GM23338 (cell line): ENCODE data around the gene LOXL1. TPM values are rescaled to one million over a fixed set of nuclear protein-coding genes. Genes with fewer than 3 reads are reported as not detected.

Experiments
- ATAC-seq: fragments of 200-7000 bp; cut with Tn5 transposase; 3 replicates; pipeline ENCODE4 v1.9.1; 2020
- DNase-seq: peaks from one replicate; pipeline ENCODE4 v3.0.0-alpha.2; 2015; ENCODE audit warnings: low spot score
- H2AFZ ChIP-seq: fragments of 200-600 bp; sonication (generic); 2 replicates; pipeline ENCODE4 v1.8.0; 2016; ENCODE audit warnings: antibody characterized with exemption, mild to moderate bottlenecking, moderate library complexity
- H3F3A ChIP-seq: fragments of 200-600 bp; sonication (generic); replicated peaks from 2 replicates; pipeline ENCODE4 v1.8.0; 2017; ENCODE audit warnings: antibody characterized with exemption, mixed run types, low read depth
- H3K27ac ChIP-seq: fragments of 200-600 bp; sonication (generic); 2 replicates; pipeline ENCODE4 v1.6.1; 2016; ENCODE audit warnings: low read depth
- H3K27me3 ChIP-seq: fragments of 200-600 bp; sonication (generic); 2 replicates; pipeline ENCODE4 v1.8.0; 2016; ENCODE audit warnings: mild to moderate bottlenecking, mixed run types, moderate library complexity; ENCODE audit not compliant: insufficient read depth
- H3K36me3 ChIP-seq: fragments of 200-600 bp; sonication (generic); 2 replicates; pipeline ENCODE4 v1.8.0; 2016; ENCODE audit warnings: mild to moderate bottlenecking; ENCODE audit not compliant: insufficient read depth
- H3K4me1 ChIP-seq: fragments of 200-600 bp; sonication (generic); 2 replicates; pipeline ENCODE4 v1.8.0; 2016; ENCODE audit warnings: mild to moderate bottlenecking, moderate library complexity; ENCODE audit not compliant: insufficient read depth
- H3K4me2 ChIP-seq: fragments of 200-600 bp; sonication (generic); 2 replicates; pipeline ENCODE4 v1.7.1; 2017; ENCODE audit warnings: mixed run types
- H3K4me3 ChIP-seq: fragments of 200-600 bp; sonication (generic); 2 replicates; pipeline ENCODE4 v1.6.1; 2016; ENCODE audit warnings: mixed run types
- H3K79me2 ChIP-seq: fragments of 200-600 bp; sonication (generic); replicated peaks from 2 replicates; pipeline ENCODE4 v1.8.0; 2017; ENCODE audit warnings: mild to moderate bottlenecking; ENCODE audit not compliant: insufficient read depth
- H3K9me2 ChIP-seq: fragments of 200-600 bp; sonication (generic); 2 replicates; pipeline ENCODE4 v1.8.0; 2017; ENCODE audit not compliant: insufficient read depth
- H4K20me1 ChIP-seq: fragments of 200-600 bp; sonication (generic); replicated peaks from 2 replicates; pipeline ENCODE4 v1.8.0; 2017; ENCODE audit warnings: mild to moderate bottlenecking; ENCODE audit not compliant: insufficient read depth
- H3K27ac Mint-ChIP-seq: 2 replicates; pipeline ENCODE4 v1.8.0; 2020; ENCODE audit warnings: inconsistent platforms, mild to moderate bottlenecking, moderate library complexity, mixed read lengths
- H3K27me3 Mint-ChIP-seq: 3 replicates; pipeline ENCODE4 v1.8.0; 2022; ENCODE audit warnings: low read depth, mild to moderate bottlenecking, moderate library complexity, mixed read lengths, inconsistent platforms; ENCODE audit not compliant: insufficient read depth, poor library complexity
- H3K36me3 Mint-ChIP-seq: 3 replicates; pipeline ENCODE4 v1.8.0; 2021; ENCODE audit warnings: low read depth, mild to moderate bottlenecking, inconsistent platforms, moderate library complexity, mixed read lengths
- H3K4me1 Mint-ChIP-seq: 3 replicates; pipeline ENCODE4 v1.8.0; 2020; ENCODE audit warnings: mild to moderate bottlenecking, inconsistent platforms, mixed read lengths
- H3K4me3 Mint-ChIP-seq: 3 replicates; pipeline ENCODE4 v1.8.0; 2021; ENCODE audit warnings: moderate library complexity, mild to moderate bottlenecking, inconsistent platforms, mixed read lengths
- H3K9me3 Mint-ChIP-seq: 3 replicates; pipeline ENCODE4 v1.8.0; 2020; ENCODE audit warnings: moderate library complexity, mild to moderate bottlenecking, inconsistent platforms, mixed read lengths
- CREB1 ChIP-seq: fragments of 250-450 bp; sonication (Bioruptor Pico); IDR thresholded peaks from 2 replicates; pipeline ENCODE4 v1.5.0; 2020; ENCODE audit warnings: low read depth, mild to moderate bottlenecking, moderate library complexity
- EZH2 ChIP-seq: fragments of 200-600 bp; sonication (generic); IDR thresholded peaks from one replicate; pipeline ENCODE4 v1.8.0; 2017; ENCODE audit warnings: antibody characterized with exemption, mild to moderate bottlenecking, low read depth; ENCODE audit not compliant: unreplicated experiment
- EZH2phosphoT487 ChIP-seq: fragments of 200-600 bp; sonication (generic); IDR thresholded peaks from one replicate; pipeline ENCODE4 v1.8.1; 2018; ENCODE audit warnings: antibody characterized with exemption; ENCODE audit not compliant: unreplicated experiment
- JUNB ChIP-seq: IDR thresholded peaks from one replicate; pipeline ENCODE4 v1.6.1; 2016; ENCODE audit warnings: antibody characterized with exemption; ENCODE audit not compliant: unreplicated experiment
- NANOG ChIP-seq: IDR thresholded peaks from 2 replicates; pipeline ENCODE4 v1.6.1; 2016; ENCODE audit warnings: antibody characterized with exemption, borderline replicate concordance
- POLR2AphosphoS5 ChIP-seq: IDR thresholded peaks from 2 replicates; pipeline ENCODE4 v1.6.1; 2016; ENCODE audit warnings: antibody characterized with exemption, low read depth
- STAT1 ChIP-seq: IDR thresholded peaks from one replicate; pipeline ENCODE4 v1.6.1; 2016; ENCODE audit warnings: antibody characterized with exemption; ENCODE audit not compliant: unreplicated experiment
- ZNF114 ChIP-seq: fragments of 250-450 bp; sonication (Bioruptor Pico); IDR thresholded peaks from 2 replicates; pipeline ENCODE4 v1.5.0; 2020; ENCODE audit warnings: mild to moderate bottlenecking, moderate library complexity
- ZNF331 ChIP-seq: fragments of 250-450 bp; sonication (Bioruptor Pico); IDR thresholded peaks from 2 replicates; pipeline ENCODE4 v1.5.0; 2020; ENCODE audit warnings: low read depth, mild to moderate bottlenecking, moderate library complexity
- long read RNA-seq: library from polyadenylated mRNA; unstranded; transcript quantifications from one replicate; pipeline ENCODE4 v2.0.0, GENCODE V29; 2020; ENCODE audit not compliant: unreplicated experiment
- polyA plus RNA-seq: library from polyadenylated mRNA; unstranded; fragments of >200 nt; fragmentation: Nextera tagmentation; extraction: Ambion mirVana; gene quantifications from 2 replicates; pipeline ENCODE4 v1.2.1, GENCODE V29; 2016
- total RNA-seq: library from RNA; depleted of rRNA; stranded (reverse); fragments of >200 nt; shearing (Covaris generic); gene quantifications from 2 replicates; pipeline ENCODE4 v1.2.3, GENCODE V29; 2014; rRNA removed
- TF ChIP-seq, protein P1 (sequence below), 2 experiments: fragments of 200-600 bp in 1 of 2; sonication (generic) in 1 of 2; conservative IDR thresholded peaks; 2 replicates each; pipeline versions ENCODE4 v1.5.1 to v1.6.1; 2016 to 2017; ENCODE audit warnings: antibody characterized with exemption in 2 of 2, low read depth in 2 of 2, mild to moderate bottlenecking in 2 of 2, moderate library complexity in 1 of 2
- TF ChIP-seq, protein P2 (sequence below): IDR thresholded peaks from 2 replicates; pipeline ENCODE4 v1.6.1; 2016; ENCODE audit warnings: antibody characterized with exemption
- TF ChIP-seq, protein P3 (sequence below): IDR thresholded peaks from one replicate; pipeline ENCODE4 v1.6.1; 2018; ENCODE audit warnings: antibody characterized with exemption; ENCODE audit not compliant: unreplicated experiment

LOXL1 gene, protein sequence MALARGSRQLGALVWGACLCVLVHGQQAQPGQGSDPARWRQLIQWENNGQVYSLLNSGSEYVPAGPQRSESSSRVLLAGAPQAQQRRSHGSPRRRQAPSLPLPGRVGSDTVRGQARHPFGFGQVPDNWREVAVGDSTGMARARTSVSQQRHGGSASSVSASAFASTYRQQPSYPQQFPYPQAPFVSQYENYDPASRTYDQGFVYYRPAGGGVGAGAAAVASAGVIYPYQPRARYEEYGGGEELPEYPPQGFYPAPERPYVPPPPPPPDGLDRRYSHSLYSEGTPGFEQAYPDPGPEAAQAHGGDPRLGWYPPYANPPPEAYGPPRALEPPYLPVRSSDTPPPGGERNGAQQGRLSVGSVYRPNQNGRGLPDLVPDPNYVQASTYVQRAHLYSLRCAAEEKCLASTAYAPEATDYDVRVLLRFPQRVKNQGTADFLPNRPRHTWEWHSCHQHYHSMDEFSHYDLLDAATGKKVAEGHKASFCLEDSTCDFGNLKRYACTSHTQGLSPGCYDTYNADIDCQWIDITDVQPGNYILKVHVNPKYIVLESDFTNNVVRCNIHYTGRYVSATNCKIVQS
- total RNA-seq: 6.8 and 10.8 TPM in 2 replicates
- 6.9 and 10.3 TPM in 2 replicates for polyA plus RNA-seq
- long read RNA-seq, transcript LOXL1-201 (7 exons, 2,351 nt): major isoform, 9 of 10 reads
- long read RNA-seq, partial matches to known transcripts: 0 of 10 reads
- long read RNA-seq, other reads (novel, unspliced or antisense): 1 of 10 reads

DNA sequence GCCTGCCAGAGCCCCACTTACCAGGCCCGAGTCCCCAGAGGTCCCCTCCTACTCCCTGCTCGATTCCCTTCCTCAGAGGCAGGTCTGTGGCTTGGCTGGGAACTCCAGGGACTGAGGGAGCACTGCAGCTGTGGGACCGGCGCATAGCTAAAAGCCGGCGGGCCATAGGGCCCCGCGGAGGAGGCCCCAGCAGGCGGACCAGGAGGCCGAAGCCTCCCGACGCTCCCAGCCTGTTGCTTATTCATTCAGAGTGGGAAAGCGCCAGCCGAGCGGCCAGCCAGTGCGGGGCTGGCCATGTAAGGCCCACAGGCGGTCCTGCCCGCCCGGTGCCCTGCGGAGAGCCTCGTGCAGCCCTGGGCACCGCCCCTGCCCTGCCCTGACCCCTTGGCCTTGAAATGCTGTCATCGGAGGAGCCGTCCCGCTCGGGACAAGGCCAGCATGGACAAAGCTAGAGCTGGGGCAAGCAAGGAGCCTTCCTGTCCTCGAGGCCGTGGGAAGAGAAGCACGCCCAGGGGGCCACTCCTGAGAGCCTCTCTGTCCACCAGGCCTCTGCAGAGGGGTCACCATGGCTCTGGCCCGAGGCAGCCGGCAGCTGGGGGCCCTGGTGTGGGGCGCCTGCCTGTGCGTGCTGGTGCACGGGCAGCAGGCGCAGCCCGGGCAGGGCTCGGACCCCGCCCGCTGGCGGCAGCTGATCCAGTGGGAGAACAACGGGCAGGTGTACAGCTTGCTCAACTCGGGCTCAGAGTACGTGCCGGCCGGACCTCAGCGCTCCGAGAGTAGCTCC lies at the start of gene LOXL1:
TSS of gene LOXL1 (plus strand) at position 244 of the 784 bp plus-strand sequence. CDS start at position 566, 322 bp downstream.
- no peak within 1 kb of the TSS for H3K27ac Mint-ChIP-seq
- no peaks in the 10 kb centered on the region for H4K20me1 ChIP-seq
- H2AFZ ChIP-seq: peak within 1 kb of the TSS; percentile 83
- DNase-seq (peak; percentile 87), ATAC-seq (peak; percentile 53)
- no peaks in the 10 kb centered on the region; the same call in 1 of the 3 replicates for H3K36me3 Mint-ChIP-seq
- H3F3A ChIP-seq: no peaks in the 10 kb centered on the region
- peaks cover 49% of the 10 kb centered on the region for H3K4me1 ChIP-seq
- TF ChIP-seq POLR2AphosphoS5: peak; percentile 81
- TF ChIP-seq CREB1 (CRISPR knock-in tag): no peak
- TF ChIP-seq, protein P1, sequence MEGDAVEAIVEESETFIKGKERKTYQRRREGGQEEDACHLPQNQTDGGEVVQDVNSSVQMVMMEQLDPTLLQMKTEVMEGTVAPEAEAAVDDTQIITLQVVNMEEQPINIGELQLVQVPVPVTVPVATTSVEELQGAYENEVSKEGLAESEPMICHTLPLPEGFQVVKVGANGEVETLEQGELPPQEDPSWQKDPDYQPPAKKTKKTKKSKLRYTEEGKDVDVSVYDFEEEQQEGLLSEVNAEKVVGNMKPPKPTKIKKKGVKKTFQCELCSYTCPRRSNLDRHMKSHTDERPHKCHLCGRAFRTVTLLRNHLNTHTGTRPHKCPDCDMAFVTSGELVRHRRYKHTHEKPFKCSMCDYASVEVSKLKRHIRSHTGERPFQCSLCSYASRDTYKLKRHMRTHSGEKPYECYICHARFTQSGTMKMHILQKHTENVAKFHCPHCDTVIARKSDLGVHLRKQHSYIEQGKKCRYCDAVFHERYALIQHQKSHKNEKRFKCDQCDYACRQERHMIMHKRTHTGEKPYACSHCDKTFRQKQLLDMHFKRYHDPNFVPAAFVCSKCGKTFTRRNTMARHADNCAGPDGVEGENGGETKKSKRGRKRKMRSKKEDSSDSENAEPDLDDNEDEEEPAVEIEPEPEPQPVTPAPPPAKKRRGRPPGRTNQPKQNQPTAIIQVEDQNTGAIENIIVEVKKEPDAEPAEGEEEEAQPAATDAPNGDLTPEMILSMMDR (conservative IDR thresholded peaks at IDR 0.05; ENCODE audit: low read depth in 2 of 2): no peak
- H3K4me3 Mint-ChIP-seq: peak within 1 kb of the TSS; percentile 66
- H3K9me3 Mint-ChIP-seq: no peaks in the 10 kb centered on the region
- H3K36me3 ChIP-seq: no peaks in the 10 kb centered on the region
- H3K27ac ChIP-seq: no peak within 1 kb of the TSS
- peak within 1 kb of the TSS; percentile 95 for H3K4me2 ChIP-seq
- H3K27me3 Mint-ChIP-seq: peaks cover 25% of the 10 kb centered on the region
- H3K79me2 ChIP-seq: no peaks in the 10 kb centered on the region
- H3K9me2 ChIP-seq: no peaks in the 10 kb centered on the region
- H3K4me1 Mint-ChIP-seq: peaks cover 54% of the 10 kb centered on the region
- peaks cover 15% of the 10 kb centered on the region; the same call in 1 of the 2 replicates for H3K27me3 ChIP-seq
- H3K4me3 ChIP-seq: peak within 1 kb of the TSS; percentile 75

DNA sequence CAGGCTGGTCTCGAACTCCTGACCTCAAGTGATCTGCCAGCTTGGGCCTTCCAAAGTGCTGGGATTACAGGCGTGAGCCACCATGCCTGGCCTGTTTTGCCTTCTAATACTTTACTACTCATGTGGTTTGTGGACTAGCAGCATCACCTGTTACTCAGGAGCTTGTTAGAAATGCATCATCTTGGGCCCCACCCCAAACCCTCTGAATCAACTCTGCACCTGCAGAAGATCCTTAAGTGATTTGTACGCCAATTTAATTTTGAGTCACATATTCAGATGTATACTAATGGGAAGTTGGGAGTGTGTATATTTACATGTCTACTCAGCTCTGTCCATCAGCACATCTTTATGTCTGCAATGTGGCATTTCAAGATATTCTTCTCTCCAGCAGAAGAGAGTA lies 46.8 kb upstream of the LOXL1 start:
- no peaks in the 10 kb centered on the region; the same call in 2 of the 3 replicates for H3K36me3 Mint-ChIP-seq
- no peak overlapping the region for H3K4me2 ChIP-seq

More for the DNA sequence above, 46.8 kb upstream of the LOXL1 start:
- DNase-seq (no peak), ATAC-seq (no peak)
- H2AFZ ChIP-seq: no peak overlapping the region
- H3K4me1 ChIP-seq: no peaks in the 10 kb centered on the region
- no peaks in the 10 kb centered on the region for H3K9me2 ChIP-seq
- TF ChIP-seq JUNB: no peak
- no peak for TF ChIP-seq NANOG
- no peak for TF ChIP-seq ZNF114 (CRISPR knock-in tag)
- TF ChIP-seq, protein P2, sequence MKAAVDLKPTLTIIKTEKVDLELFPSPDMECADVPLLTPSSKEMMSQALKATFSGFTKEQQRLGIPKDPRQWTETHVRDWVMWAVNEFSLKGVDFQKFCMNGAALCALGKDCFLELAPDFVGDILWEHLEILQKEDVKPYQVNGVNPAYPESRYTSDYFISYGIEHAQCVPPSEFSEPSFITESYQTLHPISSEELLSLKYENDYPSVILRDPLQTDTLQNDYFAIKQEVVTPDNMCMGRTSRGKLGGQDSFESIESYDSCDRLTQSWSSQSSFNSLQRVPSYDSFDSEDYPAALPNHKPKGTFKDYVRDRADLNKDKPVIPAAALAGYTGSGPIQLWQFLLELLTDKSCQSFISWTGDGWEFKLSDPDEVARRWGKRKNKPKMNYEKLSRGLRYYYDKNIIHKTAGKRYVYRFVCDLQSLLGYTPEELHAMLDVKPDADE: no peak
- TF ChIP-seq STAT1: no peak
- no peak for TF ChIP-seq EZH2
- TF ChIP-seq CREB1 (CRISPR knock-in tag): no peak
- no peak for TF ChIP-seq ZNF331 (CRISPR knock-in tag)
- TF ChIP-seq POLR2AphosphoS5: no peak
- TF ChIP-seq, protein P3, sequence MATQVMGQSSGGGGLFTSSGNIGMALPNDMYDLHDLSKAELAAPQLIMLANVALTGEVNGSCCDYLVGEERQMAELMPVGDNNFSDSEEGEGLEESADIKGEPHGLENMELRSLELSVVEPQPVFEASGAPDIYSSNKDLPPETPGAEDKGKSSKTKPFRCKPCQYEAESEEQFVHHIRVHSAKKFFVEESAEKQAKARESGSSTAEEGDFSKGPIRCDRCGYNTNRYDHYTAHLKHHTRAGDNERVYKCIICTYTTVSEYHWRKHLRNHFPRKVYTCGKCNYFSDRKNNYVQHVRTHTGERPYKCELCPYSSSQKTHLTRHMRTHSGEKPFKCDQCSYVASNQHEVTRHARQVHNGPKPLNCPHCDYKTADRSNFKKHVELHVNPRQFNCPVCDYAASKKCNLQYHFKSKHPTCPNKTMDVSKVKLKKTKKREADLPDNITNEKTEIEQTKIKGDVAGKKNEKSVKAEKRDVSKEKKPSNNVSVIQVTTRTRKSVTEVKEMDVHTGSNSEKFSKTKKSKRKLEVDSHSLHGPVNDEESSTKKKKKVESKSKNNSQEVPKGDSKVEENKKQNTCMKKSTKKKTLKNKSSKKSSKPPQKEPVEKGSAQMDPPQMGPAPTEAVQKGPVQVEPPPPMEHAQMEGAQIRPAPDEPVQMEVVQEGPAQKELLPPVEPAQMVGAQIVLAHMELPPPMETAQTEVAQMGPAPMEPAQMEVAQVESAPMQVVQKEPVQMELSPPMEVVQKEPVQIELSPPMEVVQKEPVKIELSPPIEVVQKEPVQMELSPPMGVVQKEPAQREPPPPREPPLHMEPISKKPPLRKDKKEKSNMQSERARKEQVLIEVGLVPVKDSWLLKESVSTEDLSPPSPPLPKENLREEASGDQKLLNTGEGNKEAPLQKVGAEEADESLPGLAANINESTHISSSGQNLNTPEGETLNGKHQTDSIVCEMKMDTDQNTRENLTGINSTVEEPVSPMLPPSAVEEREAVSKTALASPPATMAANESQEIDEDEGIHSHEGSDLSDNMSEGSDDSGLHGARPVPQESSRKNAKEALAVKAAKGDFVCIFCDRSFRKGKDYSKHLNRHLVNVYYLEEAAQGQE: no peak
- TF ChIP-seq EZH2phosphoT487: no peak
- no peak overlapping the region for H3K27ac Mint-ChIP-seq
- H3K27me3 Mint-ChIP-seq: peaks cover 5% of the 10 kb centered on the region
- peaks cover 7% of the 10 kb centered on the region; the same call in 2 of the 3 replicates for H3K4me1 Mint-ChIP-seq
- no peak overlapping the region for H3K4me3 Mint-ChIP-seq
- no peaks in the 10 kb centered on the region for H3K9me3 Mint-ChIP-seq
- no peaks in the 10 kb centered on the region for H3F3A ChIP-seq
- no peaks in the 10 kb centered on the region for H4K20me1 ChIP-seq
- no peak overlapping the region for H3K27ac ChIP-seq
- H3K4me3 ChIP-seq: no peak overlapping the region
- H3K79me2 ChIP-seq: no peaks in the 10 kb centered on the region
- no peaks in the 10 kb centered on the region for H3K36me3 ChIP-seq
- no peaks in the 10 kb centered on the region for H3K27me3 ChIP-seq
